ENCODE data around the gene CDYL2. TPM values are rescaled to one million over a fixed set of nuclear protein-coding genes. Genes with fewer than 3 reads are reported as not detected.

CDYL2 gene
- total RNA-seq, 1 donor from 2014 or later: 2.9 TPM

DNA sequence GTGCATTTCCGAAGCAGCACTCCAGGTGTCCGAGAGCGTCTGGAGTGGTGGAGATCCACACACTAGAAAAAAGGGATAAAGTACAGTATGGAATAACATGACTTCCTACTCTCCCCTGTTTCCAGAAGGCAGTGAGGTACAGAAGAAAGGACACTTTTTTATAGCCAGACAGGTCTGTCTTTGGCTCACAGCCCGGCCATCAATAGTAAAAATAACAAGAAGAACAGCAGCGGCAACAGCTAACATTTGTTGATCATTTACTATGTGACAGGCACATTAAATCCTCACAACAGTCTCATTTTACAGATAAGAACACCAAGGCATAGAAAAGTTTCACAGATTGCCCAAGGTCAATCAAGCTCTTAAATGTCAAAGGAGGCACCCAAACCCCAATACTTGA is 247.4 kb downstream of the CDYL2 start:
- H3K36me3 ChIP-seq: no peaks in the 10 kb centered on the region
- no peak for TF ChIP-seq POLR2A (IDR thresholded peaks at IDR 0.05)
- TF ChIP-seq POLR2AphosphoS5 (IDR thresholded peaks at IDR 0.05; ENCODE audit: insufficient read depth in 1 of 2, low read depth in 1 of 2): no peak
- TF ChIP-seq, protein P1, sequence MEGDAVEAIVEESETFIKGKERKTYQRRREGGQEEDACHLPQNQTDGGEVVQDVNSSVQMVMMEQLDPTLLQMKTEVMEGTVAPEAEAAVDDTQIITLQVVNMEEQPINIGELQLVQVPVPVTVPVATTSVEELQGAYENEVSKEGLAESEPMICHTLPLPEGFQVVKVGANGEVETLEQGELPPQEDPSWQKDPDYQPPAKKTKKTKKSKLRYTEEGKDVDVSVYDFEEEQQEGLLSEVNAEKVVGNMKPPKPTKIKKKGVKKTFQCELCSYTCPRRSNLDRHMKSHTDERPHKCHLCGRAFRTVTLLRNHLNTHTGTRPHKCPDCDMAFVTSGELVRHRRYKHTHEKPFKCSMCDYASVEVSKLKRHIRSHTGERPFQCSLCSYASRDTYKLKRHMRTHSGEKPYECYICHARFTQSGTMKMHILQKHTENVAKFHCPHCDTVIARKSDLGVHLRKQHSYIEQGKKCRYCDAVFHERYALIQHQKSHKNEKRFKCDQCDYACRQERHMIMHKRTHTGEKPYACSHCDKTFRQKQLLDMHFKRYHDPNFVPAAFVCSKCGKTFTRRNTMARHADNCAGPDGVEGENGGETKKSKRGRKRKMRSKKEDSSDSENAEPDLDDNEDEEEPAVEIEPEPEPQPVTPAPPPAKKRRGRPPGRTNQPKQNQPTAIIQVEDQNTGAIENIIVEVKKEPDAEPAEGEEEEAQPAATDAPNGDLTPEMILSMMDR (IDR thresholded peaks at IDR 0.05): no peak

DNA sequence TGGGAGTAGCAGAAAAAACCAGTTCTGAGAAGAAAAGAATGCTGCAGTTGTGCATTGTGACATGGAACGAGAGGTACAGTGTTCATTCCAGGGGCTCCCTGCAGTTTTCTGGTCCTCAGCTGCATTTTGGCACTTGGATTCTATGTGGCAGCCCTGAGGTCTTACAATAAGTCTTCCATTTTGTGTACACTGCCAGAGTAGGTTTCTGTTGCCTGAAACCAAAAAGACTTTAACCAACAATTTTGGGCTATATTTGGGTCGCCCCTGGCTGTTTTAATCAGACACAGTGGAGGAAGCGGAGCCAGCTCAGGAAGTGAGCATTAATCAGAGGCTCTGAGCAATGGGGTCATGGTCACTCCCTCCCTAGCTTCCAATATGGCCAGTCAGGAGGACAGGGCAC is 247.9 kb downstream of the CDYL2 start:
- TF ChIP-seq POLR2AphosphoS5 (IDR thresholded peaks at IDR 0.05; ENCODE audit: insufficient read depth in 1 of 2, low read depth in 1 of 2): no peak
- no peak for TF ChIP-seq POLR2A (IDR thresholded peaks at IDR 0.05)
- TF ChIP-seq, protein P1 (IDR thresholded peaks at IDR 0.05): no peak
- Histone ChIP-seq H3K4me3 (no peak overlapping the region), H3K27me3 (no peaks in the 10 kb centered on the region), H3K9me3 (no peaks in the 10 kb centered on the region), H3K4me1 (no peaks in the 10 kb centered on the region), H3K36me3 (no peaks in the 10 kb centered on the region), H3K27ac (no peak overlapping the region)
- DNase-seq (ENCODE audit: extremely low spot score in 2 of 2): no peak
- intact Hi-C loops (cut with DNase I): no loop called here

More for the DNA sequence above, 247.4 kb downstream of the CDYL2 start:
- H3K27me3 ChIP-seq: no peaks in the 10 kb centered on the region
- H3K4me1 ChIP-seq: no peaks in the 10 kb centered on the region
- intact Hi-C loops (cut with DNase I): no loop called here
- no peak overlapping the region for H3K4me3 ChIP-seq
- DNase-seq (ENCODE audit: extremely low spot score in 2 of 2): no peak
- no peak overlapping the region for H3K27ac ChIP-seq
- no peaks in the 10 kb centered on the region for H3K9me3 ChIP-seq

DNA sequence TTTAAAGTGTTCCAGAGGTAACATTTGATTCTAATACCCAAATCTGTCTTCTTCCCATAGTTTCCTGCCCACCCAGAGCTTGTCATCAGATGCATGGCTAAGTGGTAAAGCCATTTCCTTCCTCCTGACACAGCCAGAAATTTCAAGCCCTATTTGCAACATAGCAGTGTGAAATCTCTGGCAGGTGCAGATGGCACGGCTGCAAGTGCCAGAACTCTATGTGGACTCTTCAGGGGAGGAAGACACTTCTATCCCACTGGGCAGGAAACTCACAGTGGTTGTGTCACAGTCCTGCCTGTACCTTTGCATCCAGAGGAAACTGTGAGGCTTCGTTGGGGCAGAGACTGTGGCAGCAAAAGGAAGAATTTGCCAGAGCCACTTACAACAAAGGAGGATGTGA is 250.4 kb downstream of the CDYL2 start:
- H3K27ac ChIP-seq: no peak overlapping the region
- no peak overlapping the region for H3K4me3 ChIP-seq
- no peaks in the 10 kb centered on the region for H3K36me3 ChIP-seq
- intact Hi-C loops (cut with DNase I): no loop called here
- H3K27me3 ChIP-seq: no peaks in the 10 kb centered on the region
- no peak for DNase-seq (ENCODE audit: extremely low spot score in 2 of 2)
- no peaks in the 10 kb centered on the region for H3K9me3 ChIP-seq
- no peaks in the 10 kb centered on the region for H3K4me1 ChIP-seq
- TF ChIP-seq, protein P1 (IDR thresholded peaks at IDR 0.05): no peak
- no peak for TF ChIP-seq POLR2A (IDR thresholded peaks at IDR 0.05)
- no peak for TF ChIP-seq POLR2AphosphoS5 (IDR thresholded peaks at IDR 0.05; ENCODE audit: insufficient read depth in 1 of 2, low read depth in 1 of 2)

DNA sequence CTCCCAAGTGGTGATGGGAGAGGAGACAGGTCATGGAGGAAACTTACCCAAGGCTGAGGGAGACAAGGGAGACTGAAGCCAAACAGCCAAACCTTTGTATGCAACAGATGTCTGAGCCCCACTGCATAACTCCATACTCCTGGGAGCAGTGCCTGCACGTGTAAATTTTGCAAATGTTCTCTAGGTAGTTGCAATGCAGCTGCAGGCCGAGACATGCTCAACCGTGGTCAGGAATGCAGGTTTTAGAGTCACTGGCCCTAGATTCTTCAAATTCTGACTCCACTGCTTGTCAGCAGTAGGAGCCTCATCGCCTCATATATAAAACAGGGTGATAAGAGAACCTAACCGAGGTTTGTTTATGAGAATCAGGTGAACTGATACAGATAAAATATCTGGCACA is 252.1 kb downstream of the CDYL2 start:
- Histone ChIP-seq H3K4me3 (no peak overlapping the region), H3K27ac (no peak overlapping the region), H3K27me3 (no peaks in the 10 kb centered on the region), H3K4me1 (no peaks in the 10 kb centered on the region), H3K9me3 (no peaks in the 10 kb centered on the region), H3K36me3 (no peaks in the 10 kb centered on the region)
- intact Hi-C loops (cut with DNase I): no loop called here
- no peak for DNase-seq (ENCODE audit: extremely low spot score in 2 of 2)
- no peak for TF ChIP-seq POLR2A (IDR thresholded peaks at IDR 0.05)
- TF ChIP-seq, protein P1 (IDR thresholded peaks at IDR 0.05): no peak
- no peak for TF ChIP-seq POLR2AphosphoS5 (IDR thresholded peaks at IDR 0.05; ENCODE audit: insufficient read depth in 1 of 2, low read depth in 1 of 2)

Other genes with a start within 250 kb of the CDYL2 start
- 6.6 TPM for gene CMC2, start 202.3 kb upstream of the CDYL2 start, total RNA-seq
- 8.3 TPM for gene CENPN, start 202.6 kb upstream of the CDYL2 start, total RNA-seq
- 29.7 TPM for gene ATMIN, start 231.2 kb upstream of the CDYL2 start, total RNA-seq